M059J (cell line): ENCODE measurements around the gene CACNG1. TPM values are rescaled to one million over a fixed set of nuclear protein-coding genes. Genes with fewer than 3 reads are reported as not detected.
"Not testable (repeated sequence)": the region's sequence is repeated elsewhere in the genome, so short reads cannot be mapped to it uniquely, and the experiment has no call there.

Experiments
- DNase-seq: peaks from one replicate; pipeline ENCODE4 v3.0.0-alpha.2; 2012; ENCODE audit warnings: low read depth
- total RNA-seq: library from RNA; depleted of rRNA; stranded (reverse); fragments of >200 nt; shearing (Covaris generic); gene quantifications from 2 replicates; pipeline ENCODE4 v1.2.3, GENCODE V29; 2014; rRNA removed

Gene CACNG1
- total RNA-seq, 1 experiment from 2014 or later = not detected

- no peak for DNase-seq
Observed at GRCh38 chr17:67078292-67078691, 33.9 kb downstream of the CACNG1 start.

DNA sequence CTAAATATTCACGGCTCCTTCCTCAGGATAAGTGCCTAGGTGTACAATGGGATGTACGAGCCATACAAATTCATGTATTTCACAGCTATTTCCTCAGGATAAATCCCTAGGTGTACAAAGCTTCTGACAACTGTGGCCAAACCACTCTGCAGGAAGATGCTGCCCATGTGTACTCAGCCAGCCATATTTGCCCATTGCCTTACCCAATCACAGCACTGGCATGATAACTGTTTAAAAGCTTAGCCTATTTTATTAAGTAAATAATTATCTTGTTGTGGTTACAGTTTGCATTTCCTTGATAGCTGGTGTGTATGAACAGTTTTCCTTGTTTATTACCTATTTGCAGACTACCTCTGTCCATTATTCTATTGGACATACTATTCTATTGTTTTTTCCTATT is 35.1 kb downstream of the CACNG1 start:
- no peak for DNase-seq

GRCh38 chr17:67080804-67081203 is 36.5 kb downstream of the CACNG1 start:
- DNase-seq = no peak

DNA sequence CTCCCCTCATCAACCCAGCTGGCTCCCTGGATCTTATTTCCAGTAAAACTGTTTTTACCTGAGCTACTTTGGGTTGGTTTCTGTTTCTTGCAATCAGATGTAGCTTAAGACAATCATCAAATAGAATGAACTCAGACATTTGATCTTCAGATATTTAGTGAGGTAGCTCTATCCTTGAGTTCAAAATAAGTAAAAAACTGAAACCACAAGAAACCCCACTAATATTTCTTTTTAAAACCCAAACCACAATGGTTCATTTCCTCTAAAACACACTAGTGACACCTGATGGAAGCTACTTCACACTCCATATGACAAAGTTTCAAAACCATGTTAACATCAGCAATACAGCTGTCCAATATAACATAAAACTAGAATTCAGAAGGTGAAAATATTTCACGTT is 37.8 kb downstream of the CACNG1 start:
- no peak for DNase-seq

DNA sequence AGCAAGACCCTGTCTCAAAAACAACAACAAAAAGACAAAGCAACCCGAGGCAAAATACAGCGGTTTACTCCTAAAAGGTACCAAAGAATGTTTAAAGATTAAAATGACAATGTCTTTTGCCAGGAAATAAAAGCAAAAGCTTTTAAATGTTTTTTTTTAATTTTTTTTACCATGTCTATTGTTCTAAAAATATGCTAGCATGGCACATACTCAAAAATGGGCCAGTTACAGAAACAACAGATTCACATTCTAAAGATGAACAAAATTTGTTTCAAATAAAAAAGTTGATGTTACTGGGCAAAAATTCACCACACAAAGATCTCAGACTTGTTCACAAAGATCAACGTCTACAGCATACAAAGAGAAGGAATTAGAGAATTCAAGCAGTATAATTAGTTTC is 41.1 kb downstream of the CACNG1 start:
- no peak for DNase-seq

GRCh38 chr17:67088639-67089038 is 44.3 kb downstream of the CACNG1 start:
- DNase-seq = no peak

DNA sequence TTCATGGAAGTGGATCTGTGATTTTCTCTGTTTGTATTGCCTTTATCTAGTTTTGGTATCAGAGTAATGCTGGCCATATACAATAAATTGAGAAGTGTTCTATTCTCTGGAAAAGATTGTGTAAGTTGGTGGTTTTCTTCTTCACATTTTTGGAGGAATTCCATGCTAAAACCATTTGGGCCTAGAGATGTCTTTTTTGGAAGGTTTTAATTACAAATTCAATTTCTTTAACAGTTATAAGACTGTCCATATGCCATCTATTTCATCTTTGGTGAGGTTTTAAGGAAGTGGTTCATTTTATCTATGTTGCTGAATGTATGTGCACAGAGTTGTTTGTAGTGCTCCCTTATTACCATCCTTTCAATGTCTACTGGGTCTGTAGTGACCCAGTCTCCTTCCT is 46.0 kb downstream of the CACNG1 start:
- DNase-seq = no peak

GRCh38 chr17:67092291-67092690 is 47.9 kb downstream of the CACNG1 start:
- no peak for DNase-seq

DNA sequence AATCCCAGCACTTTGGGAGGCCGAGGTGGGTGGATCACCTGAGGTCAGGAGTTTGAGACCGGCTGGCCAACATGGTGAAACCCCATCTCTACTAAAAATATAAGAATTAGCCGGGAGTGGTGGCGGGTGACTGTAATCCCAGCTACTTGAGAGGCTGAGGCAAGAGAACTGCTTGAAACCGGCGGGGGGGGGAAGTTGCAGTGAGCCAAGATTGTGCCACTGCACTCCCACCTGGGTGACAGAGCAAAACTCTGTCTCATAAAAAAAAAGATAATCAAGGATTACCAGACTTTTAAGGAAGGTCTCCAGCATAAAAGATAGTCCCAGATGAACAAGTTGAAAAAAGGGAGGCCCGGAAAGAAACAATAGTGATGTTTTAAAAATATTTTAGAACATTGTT is 48.4 kb downstream of the CACNG1 start:
- not testable (repeated sequence) for DNase-seq

- no peak for DNase-seq
Observed at GRCh38 chr17:67093348-67093747, 49.0 kb downstream of the CACNG1 start.

- peak; percentile 81 for DNase-seq
Observed at GRCh38 chr17:67095291-67095690, 50.9 kb downstream of the CACNG1 start.

GRCh38 chr17:67095803-67096202 is 51.4 kb downstream of the CACNG1 start:
- DNase-seq = peak; percentile 49

GRCh38 chr17:67096609-67097008 is 52.3 kb downstream of the CACNG1 start:
- DNase-seq = no peak

DNA sequence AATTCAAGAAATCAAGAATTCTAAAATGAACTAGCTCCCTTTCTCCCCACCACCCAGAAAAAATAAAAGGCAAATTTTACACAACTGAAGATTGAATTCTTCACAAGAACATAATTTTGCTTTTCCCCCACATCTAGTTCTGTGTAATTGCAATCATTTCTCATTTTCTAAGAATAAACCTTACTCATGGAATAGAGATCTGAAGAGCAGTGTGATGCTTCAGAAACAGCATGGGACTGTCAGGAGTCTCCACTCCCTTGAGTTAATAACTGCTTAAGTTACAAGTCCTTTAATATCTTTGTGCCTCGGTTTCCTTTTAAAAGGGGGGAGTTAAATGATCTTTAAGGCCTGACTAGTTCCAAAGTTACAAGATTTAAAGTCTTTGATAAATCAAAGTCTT is 53.7 kb downstream of the CACNG1 start:
- no peak for DNase-seq

DNA sequence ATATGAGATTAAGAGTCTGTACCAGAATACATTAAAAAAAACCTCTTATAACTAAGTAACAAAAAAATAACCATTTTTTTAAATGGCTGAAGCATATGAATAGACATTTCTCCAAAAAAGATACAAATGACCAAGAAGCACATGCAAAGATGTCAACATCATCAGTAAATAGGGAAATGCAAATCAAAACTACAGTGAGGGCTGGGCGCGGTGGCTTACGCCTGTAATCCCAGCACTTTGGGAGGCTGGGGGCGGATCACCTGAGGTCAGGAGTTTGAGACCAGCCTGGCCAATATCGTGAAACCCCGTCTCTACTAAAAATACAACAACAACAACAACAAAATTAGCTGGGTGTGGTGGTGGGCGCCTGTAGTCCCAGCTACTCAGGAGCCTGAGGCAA is 60.3 kb downstream of the CACNG1 start:
- DNase-seq = not testable (repeated sequence)

- peak; percentile 63 for DNase-seq
Observed at GRCh38 chr17:67105213-67105612, 60.9 kb downstream of the CACNG1 start.

Other genes starting within 250 kb of the CACNG1 start
- gene CACNG5, start 209.4 kb upstream of the CACNG1 start, total RNA-seq = not detected in 2 replicates
- gene CACNG4, start 79.8 kb upstream of the CACNG1 start, total RNA-seq = 3.0 and 5.5 TPM in 2 replicates
- gene HELZ, start 200.6 kb downstream of the CACNG1 start, total RNA-seq = 15.1 and 21.9 TPM in 2 replicates